GM12878 (cell line): ENCODE results near the gene TRABD2B. TPM values are rescaled to one million over a fixed set of nuclear protein-coding genes. Genes with fewer than 3 reads are reported as not detected.

ENCODE experiments used
- ATAC-seq: fragments of 200-7000 bp; cut with Tn5 transposase; 3 replicates; pipeline ENCODE4 v1.9.1; 2020; ENCODE audit warnings: mild to moderate bottlenecking, moderate library complexity
- BruUV-seq: library from RNA; stranded (reverse); fragments of 400-500 nt; replicated peaks from 2 replicates; lab custom pipeline; 2021; lab: Mats Ljungman, UMichigan
- CTCF ChIA-PET: fragments of 300-600 bp; sonication (Branson Sonifier 250); formaldehyde crosslinking; extraction: SDS; loops from one replicate; lab custom pipeline; 2021; ENCODE audit warnings: inconsistent platforms; lab: Yijun Ruan, JAX
- POLR2A ChIA-PET: fragments of 350-600 bp; formaldehyde crosslinking; extraction: SDS; loops from one replicate; lab custom pipeline; 2021; ENCODE audit warnings: inconsistent platforms; lab: Charles Lee
- RAD21 ChIA-PET: fragments of 300-600 bp; sonication (Branson Sonifier 250); formaldehyde crosslinking; loops from one replicate; lab custom pipeline; 2023; ENCODE audit warnings: antibody characterized with exemption; ENCODE audit not compliant: unreplicated experiment; lab: Charles Lee
- SMC1A ChIA-PET: fragments of 300-600 bp; sonication (Branson Sonifier 250); formaldehyde crosslinking; loops from one replicate; lab custom pipeline; 2023; ENCODE audit not compliant: unreplicated experiment, uncharacterized antibody; lab: Charles Lee
- DNase-seq: peaks from one replicate; pipeline ENCODE4 v3.0.0-alpha.2; 2011; ENCODE audit warnings: low read depth, low spot score
- FAIRE-seq: peaks from 3 replicates; lab custom pipeline; 2011; peaks lifted over from hg19 to GRCh38; lab: Jason Lieb, UNC
- H2AFZ ChIP-seq: 2 replicates; pipeline ENCODE4 v1.6.0; 2011; ENCODE audit warnings: low read depth, low read length, control low read depth; ENCODE audit not compliant: control insufficient read depth
- H3K27ac ChIP-seq: 2 replicates; pipeline ENCODE4 v1.5.1; 2011; ENCODE audit warnings: control low read depth; ENCODE audit not compliant: control insufficient read depth, insufficient read depth
- H3K27me3 ChIP-seq, 2 experiments: replicated peaks in 1 of 2; 2 replicates each; pipeline versions ENCODE4 v1.6.0 to v1.6.1; 2011; ENCODE audit warnings: low read length in 1 of 2; ENCODE audit not compliant: control insufficient read depth in 2 of 2, insufficient read depth in 2 of 2
- H3K36me3 ChIP-seq, 2 experiments: 2 replicates each; pipeline ENCODE4 v1.5.1; 2011; ENCODE audit warnings: low read length in 1 of 2; ENCODE audit not compliant: control insufficient read depth in 2 of 2, insufficient read depth in 2 of 2
- H3K4me1 ChIP-seq: 2 replicates; pipeline ENCODE4 v1.6.1; 2011; ENCODE audit warnings: mild to moderate bottlenecking, low read length, moderate library complexity, mixed read lengths; ENCODE audit not compliant: control insufficient read depth, insufficient read depth
- H3K4me2 ChIP-seq: 2 replicates; pipeline ENCODE4 v1.6.0; 2011; ENCODE audit warnings: control low read depth; ENCODE audit not compliant: control insufficient read depth, insufficient read depth
- H3K4me3 ChIP-seq: fragments of 200-600 bp; sonication (generic); 2 replicates; pipeline ENCODE4 v1.5.1; 2016
- H3K79me2 ChIP-seq: 2 replicates; pipeline ENCODE4 v1.6.0; 2011; ENCODE audit warnings: low read length; ENCODE audit not compliant: control insufficient read depth, insufficient read depth
- H3K9ac ChIP-seq: 2 replicates; pipeline ENCODE4 v1.8.0; 2011; ENCODE audit warnings: low read length, control low read depth, mixed read lengths; ENCODE audit not compliant: control insufficient read depth, insufficient read depth
- H3K9me3 ChIP-seq: replicated peaks from 3 replicates; pipeline ENCODE4 v1.5.1; 2011; ENCODE audit warnings: mild to moderate bottlenecking, low read length; ENCODE audit not compliant: control insufficient read depth, insufficient read depth
- H4K20me1 ChIP-seq: 2 replicates; pipeline ENCODE4 v1.6.0; 2011; ENCODE audit not compliant: control insufficient read depth, insufficient read depth
- GABPA ChIP-seq: IDR thresholded peaks from 2 replicates; pipeline ENCODE4 v1.6.1; 2014; ENCODE audit warnings: antibody characterized with exemption, low read depth, mild to moderate bottlenecking, inconsistent platforms
- HCFC1 ChIP-seq: fragments of 150-350 bp; IDR thresholded peaks from 2 replicates; pipeline ENCODE4 v1.6.1; 2014; ENCODE audit warnings: low read length
- WGBS: methylation state at CpG from one replicate; pipeline ENCODE4 v1.1.6; 2016; ENCODE audit warnings: low lambda C conversion rate; ENCODE audit not compliant: insufficient replicate concordance, insufficient coverage; ENCODE audit errors: missing lambda C conversion rate; 5-methylcytosine and 5-hydroxymethylcytosine counted together
- in situ Hi-C: fragments of 300-500 bp; cut with MboI; formaldehyde crosslinking; loops from 9 replicates; pipeline ENCODE4 v1.14.3; 2018; ENCODE audit warnings: mixed read lengths
- intact Hi-C: fragments of 100-400 bp; cut with micrococcal nuclease; formaldehyde crosslinking; loops from one replicate; pipeline ENCODE4 v1.14.2; 2022; ENCODE audit not compliant: unreplicated experiment
- polyA plus RNA-seq, 11 experiments: library from polyadenylated mRNA; depleted of rRNA in 4 of 11; unstranded in 6 of 11; stranded (reverse) in 5 of 11; fragments of >200 nt; fragmentation: Nextera tagmentation in 4 of 11; fragmentation: Illumina TruSeq in 1 of 11; extraction: Ambion mirVana in 4 of 11; extraction: Trizol in 1 of 11; gene quantifications; 1 replicate in 1 of 11; 2 replicates in 10 of 11; pipeline versions ENCODE4 v1.2.1 to v1.2.3, GENCODE V29; 2011 to 2016; ENCODE audit warnings: inconsistent platforms in 2 of 11, missing spikeins in 2 of 11, low read depth in 1 of 11
- total RNA-seq, 4 experiments: library from RNA; depleted of rRNA in 3 of 4; stranded (reverse); fragments of >200 nt in 3 of 4; fragmentation: Illumina TruSeq in 1 of 4; extraction: Trizol in 1 of 4; gene quantifications; 2 replicates each; pipeline versions ENCODE4 v1.2.1 to v1.2.3, GENCODE V29; 2013 to 2021
- TF ChIP-seq, protein P1 (sequence below), 3 experiments: IDR thresholded peaks in 2 of 3; conservative IDR thresholded peaks in 1 of 3; 2 replicates each; pipeline ENCODE4 v1.5.1; 2011; ENCODE audit warnings: low read depth in 3 of 3, low read length in 3 of 3, mild to moderate bottlenecking in 3 of 3, control low read depth in 2 of 3, moderate library complexity in 2 of 3, inconsistent platforms in 1 of 3, mixed read lengths in 1 of 3; ENCODE audit not compliant: control insufficient read depth in 2 of 3, insufficient read depth in 1 of 3; ENCODE audit errors: extremely low read depth in 1 of 3

Gene TRABD2B
- total and polyA plus RNA-seq, 10 of the 15 experiments (the other 5 are each of a cell fraction or from before 2014, with no cell fraction given): not detected

DNA sequence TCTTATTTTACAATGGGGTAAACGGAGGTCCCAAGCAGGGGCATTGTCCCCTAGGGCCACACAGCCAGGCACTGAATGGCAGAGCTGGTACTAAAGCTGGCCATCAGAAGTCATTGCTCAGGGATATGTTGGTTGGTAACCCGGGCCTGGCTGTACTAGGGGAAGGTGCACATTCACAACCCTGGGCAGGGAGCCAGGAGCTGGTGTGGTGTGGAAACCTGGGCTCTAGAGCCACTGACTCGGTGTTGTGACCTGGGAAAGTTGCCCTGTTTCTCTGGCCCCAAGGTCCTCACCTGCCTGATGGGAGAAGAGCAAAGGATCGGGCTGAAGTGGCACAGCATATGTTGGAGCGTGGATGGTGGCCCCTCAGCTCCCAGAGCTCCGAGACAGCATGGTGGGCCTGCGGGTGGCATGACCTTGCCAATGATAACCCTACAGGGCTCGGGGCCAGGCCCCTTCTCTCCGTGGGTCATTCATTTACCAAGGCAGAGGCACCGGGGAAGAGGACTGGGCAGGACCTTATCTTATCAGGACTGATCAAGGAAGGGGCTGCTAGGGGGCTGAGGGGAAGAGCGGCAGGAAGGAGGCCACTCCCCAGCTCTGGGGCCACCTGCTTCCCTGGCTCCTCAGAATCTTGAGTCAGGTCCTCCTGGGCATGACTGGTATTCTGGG, 274.1 kb downstream of the TRABD2B start:
- ChIA-PET POLR2A (no interaction called here), RAD21 (no interaction called here)
- no peak for FAIRE-seq

More for the DNA sequence above, 274.1 kb downstream of the TRABD2B start:
- BruUV-seq: no TSS peak
- Histone ChIP-seq H3K79me2 (no peaks in the 10 kb centered on the region), H4K20me1 (no peaks in the 10 kb centered on the region), H3K9me3 (no peaks in the 10 kb centered on the region), H3K9ac (no peak overlapping the region), H3K36me3 (no peaks in the 10 kb centered on the region), H2AFZ (no peak overlapping the region), H3K4me3 (no peak overlapping the region), H3K4me1 (no peaks in the 10 kb centered on the region), H3K4me2 (no peak overlapping the region), H3K27ac (no peak overlapping the region), H3K27me3 (peaks cover 5 to 6% of the 10 kb centered on the region in 2 experiments)
- SMC1A ChIA-PET: no interaction called here
- in situ Hi-C loops (loop anchor here (5.0 kb wide), 1 partner anchor 531 kb away; the partner anchor contains the start of gene PDZK1IP1), intact Hi-C loops (no loop called here)
- 11% methylated on average over 10 of the region's 11 CpGs for WGBS
- ATAC-seq (no peak), DNase-seq (no peak)
- TF ChIP-seq GABPA: no peak
- TF ChIP-seq, protein P1, sequence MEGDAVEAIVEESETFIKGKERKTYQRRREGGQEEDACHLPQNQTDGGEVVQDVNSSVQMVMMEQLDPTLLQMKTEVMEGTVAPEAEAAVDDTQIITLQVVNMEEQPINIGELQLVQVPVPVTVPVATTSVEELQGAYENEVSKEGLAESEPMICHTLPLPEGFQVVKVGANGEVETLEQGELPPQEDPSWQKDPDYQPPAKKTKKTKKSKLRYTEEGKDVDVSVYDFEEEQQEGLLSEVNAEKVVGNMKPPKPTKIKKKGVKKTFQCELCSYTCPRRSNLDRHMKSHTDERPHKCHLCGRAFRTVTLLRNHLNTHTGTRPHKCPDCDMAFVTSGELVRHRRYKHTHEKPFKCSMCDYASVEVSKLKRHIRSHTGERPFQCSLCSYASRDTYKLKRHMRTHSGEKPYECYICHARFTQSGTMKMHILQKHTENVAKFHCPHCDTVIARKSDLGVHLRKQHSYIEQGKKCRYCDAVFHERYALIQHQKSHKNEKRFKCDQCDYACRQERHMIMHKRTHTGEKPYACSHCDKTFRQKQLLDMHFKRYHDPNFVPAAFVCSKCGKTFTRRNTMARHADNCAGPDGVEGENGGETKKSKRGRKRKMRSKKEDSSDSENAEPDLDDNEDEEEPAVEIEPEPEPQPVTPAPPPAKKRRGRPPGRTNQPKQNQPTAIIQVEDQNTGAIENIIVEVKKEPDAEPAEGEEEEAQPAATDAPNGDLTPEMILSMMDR (IDR thresholded peaks at IDR 0.05 in 2 of 3, conservative IDR thresholded peaks at IDR 0.05 in 1 of 3; ENCODE audit: control insufficient read depth in 2 of 3, extremely low read depth in 1 of 3, insufficient read depth in 1 of 3, low read depth in 3 of 3, low read length in 3 of 3): no peak
- TF ChIP-seq HCFC1: no peak
- CTCF ChIA-PET: interaction anchor here (0.7 kb wide), 1 partner anchor 335 kb away, joined by 3 read pairs; no protein-coding TSS in a partner anchor
